SK-N-SH (cell line): ENCODE results near the gene HTRA2. TPM values are rescaled to one million over a fixed set of nuclear protein-coding genes. Genes with fewer than 3 reads are reported as not detected.

Experiments used
- CTCF ChIA-PET: fragments of 300-600, 350-600 bp; formaldehyde crosslinking; extraction: SDS; loops from one replicate; lab custom pipeline; 2021; lab: Yijun Ruan, JAX
- POLR2A ChIA-PET: fragments of 350-600 bp; sonication (Branson Sonifier 250); formaldehyde crosslinking; extraction: SDS; loops from one replicate; lab custom pipeline; 2020; ENCODE audit warnings: antibody characterized with exemption, inconsistent platforms; lab: Yijun Ruan, JAX
- DNase-seq: peaks from one replicate; pipeline ENCODE4 v3.0.0; 2012
- H2AFZ ChIP-seq: fragments of 200-600 bp; sonication (generic); 2 replicates; pipeline ENCODE4 v1.8.1; 2016; ENCODE audit warnings: antibody characterized with exemption, mild to moderate bottlenecking, low read depth
- H3F3A ChIP-seq: fragments of 200-600 bp; sonication (generic); replicated peaks from 2 replicates; pipeline ENCODE3; 2016; ENCODE audit warnings: antibody characterized with exemption, mild to moderate bottlenecking; ENCODE audit not compliant: insufficient read depth
- H3K27ac ChIP-seq, 2 experiments: fragments of 200-500 bp in 1 of 2; fragments of 200-600 bp in 1 of 2; sonication (Bioruptor generic) in 1 of 2; sonication (generic), shearing (Covaris generic) in 1 of 2; 2 replicates each; pipeline versions ENCODE4 v1.5.1 to v1.6.1; 2014 to 2016; ENCODE audit warnings: low read depth in 2 of 2, inconsistent platforms in 1 of 2, low read length in 1 of 2, mild to moderate bottlenecking in 1 of 2, mixed read lengths in 1 of 2
- H3K27me3 ChIP-seq: fragments of 200-600 bp; sonication (generic), shearing (Covaris generic); 2 replicates; pipeline ENCODE4 v1.6.1; 2016; ENCODE audit warnings: mixed run types; ENCODE audit not compliant: insufficient read depth
- H3K36me3 ChIP-seq, 2 experiments: fragments of 200-500 bp in 1 of 2; fragments of 200-600 bp in 1 of 2; sonication (Bioruptor generic) in 1 of 2; sonication (generic) in 1 of 2; replicated peaks in 1 of 2; 2 replicates each; pipeline versions ENCODE3 to v1.5.1; 2014 to 2016; ENCODE audit warnings: low read length in 1 of 2, mild to moderate bottlenecking in 1 of 2; ENCODE audit not compliant: insufficient read depth in 2 of 2, control insufficient read depth in 1 of 2
- H3K4me1 ChIP-seq, 2 experiments: fragments of 200-500 bp in 1 of 2; fragments of 200-600 bp in 1 of 2; sonication (Bioruptor generic) in 1 of 2; sonication (generic), shearing (Covaris generic) in 1 of 2; 2 replicates each; pipeline versions ENCODE4 v1.5.1 to v1.6.1; 2014 to 2016; ENCODE audit warnings: low read depth in 1 of 2, low read length in 1 of 2, mixed run types in 1 of 2; ENCODE audit not compliant: insufficient read depth in 2 of 2, control insufficient read depth in 1 of 2
- H3K4me2 ChIP-seq: fragments of 200-600 bp; sonication (generic), shearing (Covaris generic); 2 replicates; pipeline ENCODE4 v1.6.1; 2017; ENCODE audit warnings: mixed run types
- H3K4me3 ChIP-seq, 2 experiments: fragments of 200-500 bp in 1 of 2; fragments of 200-600 bp in 1 of 2; sonication (Bioruptor generic) in 1 of 2; sonication (generic), shearing (Covaris generic) in 1 of 2; 2 replicates each; pipeline versions ENCODE4 v1.5.1 to v1.8.1; 2014 to 2016; ENCODE audit warnings: low read depth in 2 of 2, inconsistent platforms in 1 of 2, low read length in 1 of 2, mild to moderate bottlenecking in 1 of 2, mixed read lengths in 1 of 2, moderate library complexity in 1 of 2
- H3K79me2 ChIP-seq: fragments of 200-600 bp; sonication (generic); 2 replicates; pipeline ENCODE4 v1.8.1; 2017; ENCODE audit warnings: mild to moderate bottlenecking; ENCODE audit not compliant: insufficient read depth
- H3K9ac ChIP-seq: fragments of 200-600 bp; sonication (generic); 2 replicates; pipeline ENCODE4 v1.6.1; 2017; ENCODE audit warnings: mixed run types
- H3K9me2 ChIP-seq: fragments of 200-600 bp; sonication (generic); 2 replicates; pipeline ENCODE4 v1.6.1; 2017; ENCODE audit warnings: mixed run types
- H3K9me3 ChIP-seq: fragments of 200-600 bp; sonication (generic); 2 replicates; pipeline ENCODE4 v1.6.1; 2017; ENCODE audit warnings: mixed run types, mild to moderate bottlenecking, moderate library complexity
- H4K20me1 ChIP-seq: fragments of 200-600 bp; sonication (generic); 2 replicates; pipeline ENCODE4 v1.6.1; 2017; ENCODE audit warnings: mild to moderate bottlenecking, mixed run types; ENCODE audit not compliant: insufficient read depth
- ELF1 ChIP-seq: IDR thresholded peaks from 2 replicates; pipeline ENCODE4 v1.4.0; 2012
- EP300 ChIP-seq, 2 experiments: IDR thresholded peaks; 2 replicates each; pipeline versions ENCODE4 v1.4.0 to v1.6.1; 2012; ENCODE audit warnings: borderline replicate concordance in 1 of 2, low read depth in 1 of 2, low read length in 1 of 2
- EZH2phosphoT487 ChIP-seq: fragments of 200-600 bp; sonication (generic); IDR thresholded peaks from 2 replicates; pipeline ENCODE4 v1.6.1; 2017; ENCODE audit warnings: low read depth, mixed run types, mild to moderate bottlenecking, antibody characterized with exemption, moderate library complexity, borderline replicate concordance
- FOXJ3 ChIP-seq: sonication (generic); formaldehyde crosslinking; IDR thresholded peaks from 2 replicates; pipeline ENCODE4 v1.5.1; 2020; ENCODE audit warnings: mild to moderate bottlenecking, missing genetic modification reagents
- FOXM1 ChIP-seq: IDR thresholded peaks from 2 replicates; pipeline ENCODE4 v1.4.0; 2012; ENCODE audit warnings: low read depth, mild to moderate bottlenecking
- GABPA ChIP-seq: IDR thresholded peaks from 2 replicates; pipeline ENCODE4 v1.4.0; 2012; ENCODE audit warnings: low read depth, mild to moderate bottlenecking
- GATA2 ChIP-seq: sonication (generic); formaldehyde crosslinking; IDR thresholded peaks from 2 replicates; pipeline ENCODE4 v1.5.0; 2020; ENCODE audit warnings: mild to moderate bottlenecking, missing genetic modification reagents
- IRF3 ChIP-seq: fragments of 150-350 bp; IDR thresholded peaks from 2 replicates; pipeline ENCODE4 v1.6.1; 2016; ENCODE audit warnings: mild to moderate bottlenecking, low read depth, low read length
- JUND ChIP-seq: IDR thresholded peaks from 2 replicates; pipeline ENCODE4 v1.4.0; 2012
- MEF2A ChIP-seq: IDR thresholded peaks from 2 replicates; pipeline ENCODE4 v1.4.0; 2012; ENCODE audit warnings: low read depth, borderline replicate concordance
- RAD21 ChIP-seq: IDR thresholded peaks from 2 replicates; pipeline ENCODE4 v1.6.1; 2012; ENCODE audit warnings: mild to moderate bottlenecking, low read length
- REST ChIP-seq: IDR thresholded peaks from 2 replicates; pipeline ENCODE4 v1.6.1; 2012; ENCODE audit warnings: mild to moderate bottlenecking, low read depth, low read length, moderate library complexity
- RFX5 ChIP-seq: IDR thresholded peaks from 2 replicates; pipeline ENCODE4 v1.6.1; 2012; ENCODE audit warnings: mild to moderate bottlenecking, improper control_type of control experiment, low read length
- TAF1 ChIP-seq: IDR thresholded peaks from 2 replicates; pipeline ENCODE4 v1.6.1; 2012; ENCODE audit warnings: low read depth, mild to moderate bottlenecking, low read length, moderate library complexity, borderline replicate concordance
- TEAD4 ChIP-seq: IDR thresholded peaks from 2 replicates; pipeline ENCODE4 v1.4.0; 2012; ENCODE audit warnings: mild to moderate bottlenecking, borderline replicate concordance; ENCODE audit not compliant: insufficient read depth
- WGBS: methylation state at CpG from one replicate; pipeline ENCODE4 v1.1.6; 2017; ENCODE audit warnings: low lambda C conversion rate; 5-methylcytosine and 5-hydroxymethylcytosine counted together
- polyA plus RNA-seq, 3 experiments: library from polyadenylated mRNA; depleted of rRNA; stranded (reverse); fragments of >200 nt; gene quantifications; 2 replicates each; pipeline ENCODE4 v1.2.3, GENCODE V29; 2012

HTRA2 gene
- polyA plus RNA-seq, 1 of the 3 experiments (the other 2 are of a cell fraction): 55.7 TPM

GRCh38 chr2:74507926-74508520, 21.7 kb upstream of the HTRA2 start (continued):
- peak; percentile 64; the same call in 1 of the 2 replicates for TF ChIP-seq GATA2 (CRISPR knock-in tag)

- 88% methylated on average over 4 of the region's 4 CpGs for WGBS
- H3K27me3 ChIP-seq: no peaks in the 10 kb centered on the region
- no peak overlapping the region for H3K4me3 ChIP-seq
- H3K27ac ChIP-seq: peak overlapping the region in 1 of 2 experiments; percentile 1; a peak in 1 of 4 replicates
- TF ChIP-seq RFX5 (no peak), EP300 (IDR thresholded peaks at IDR 0.05; ENCODE audit: borderline replicate concordance in 1 of 2, low read depth in 1 of 2, low read length in 1 of 2) (no peak), EZH2phosphoT487 (no peak), GATA2 (CRISPR knock-in tag) (no peak), IRF3 (no peak)
- ChIA-PET POLR2A (interaction anchor here (0.6 to 1.7 kb wide), 4 partner anchors 10 to 949 kb away, joined by 3 to 9 read pairs (median 5); partner anchors contain the start of gene LBX2), CTCF (interaction anchor here (0.9 to 7.5 kb wide), 4 partner anchors 16 to 78 kb away, joined by 3 to 80 read pairs (median 45); partner anchors contain the start of genes AUP1, CCDC142, DQX1 and HTRA2)
- no peaks in the 10 kb centered on the region for H3K9me2 ChIP-seq
- H2AFZ ChIP-seq: no peak overlapping the region
- peaks cover 31% of the 10 kb centered on the region for H3F3A ChIP-seq
- no peaks in the 10 kb centered on the region for H3K9me3 ChIP-seq
- no peak overlapping the region for H3K9ac ChIP-seq
- peaks cover 24 to 33% of the 10 kb centered on the region in 2 experiments; a peak in 3 of 4 replicates for H3K4me1 ChIP-seq
- no peak overlapping the region for H3K4me2 ChIP-seq
- H3K79me2 ChIP-seq: peaks cover 38% of the 10 kb centered on the region; the same call in 1 of the 2 replicates
- peaks cover 7 to 11% of the 10 kb centered on the region in 2 experiments for H3K36me3 ChIP-seq
- DNase-seq: no peak
- H4K20me1 ChIP-seq: no peaks in the 10 kb centered on the region
These were observed 19.5 kb upstream of the HTRA2 start for GRCh38 chr2:74510272-74510671.

GRCh38 chr2:74511104-74511989, 18.4 kb upstream of the HTRA2 start:
- Histone ChIP-seq H3K27ac (peak overlapping the region in 1 of 2 experiments; percentile 3; a peak in 1 of 4 replicates), H3K4me2 (no peak overlapping the region), H3F3A (peaks cover 25% of the 10 kb centered on the region), H3K36me3 (peaks cover 0 to 3% of the 10 kb centered on the region in 2 experiments), H4K20me1 (no peaks in the 10 kb centered on the region), H2AFZ (no peak overlapping the region), H3K4me1 (peaks cover 17 to 30% of the 10 kb centered on the region in 2 experiments; a peak in 3 of 4 replicates), H3K4me3 (no peak overlapping the region), H3K9me2 (no peaks in the 10 kb centered on the region), H3K27me3 (no peaks in the 10 kb centered on the region), H3K9ac (no peak overlapping the region), H3K79me2 (peaks cover 32% of the 10 kb centered on the region; the same call in 1 of the 2 replicates)
- CTCF ChIA-PET: interaction anchor here (0.9 to 5.6 kb wide), 4 partner anchors 15 to 76 kb away, joined by 3 to 80 read pairs (median 22); partner anchors contain the start of genes AUP1, CCDC142, DQX1 and HTRA2
- TF ChIP-seq GATA2 (CRISPR knock-in tag) (no peak), EZH2phosphoT487 (no peak), EP300 (IDR thresholded peaks at IDR 0.05; ENCODE audit: borderline replicate concordance in 1 of 2, low read depth in 1 of 2, low read length in 1 of 2) (no peak), ELF1 (no peak), JUND (no peak), REST (no peak), MEF2A (no peak), FOXJ3 (CRISPR knock-in tag) (no peak), GABPA (no peak), FOXM1 (no peak), TAF1 (no peak), TEAD4 (no peak), RAD21 (no peak)
- TF ChIP-seq, all 33 proteins: peak for 0
- no peaks in the 10 kb centered on the region for H3K9me3 ChIP-seq
- POLR2A ChIA-PET: interaction anchor here (0.7 to 1.7 kb wide), 4 partner anchors 11 to 230 kb away, joined by 5 to 9 read pairs (median 6); partner anchors contain the start of gene LBX2
- 67% methylated on average over 11 of the region's 11 CpGs for WGBS
- DNase-seq: no peak
